HG03196 (cell line): Measurements from ENCODE around the gene PRR33.

Experiments used
- ATAC-seq: cut with Tn5 transposase; IDR thresholded peaks from one replicate; pipeline ENCODE4 v1.9.1; 2021; ENCODE audit not compliant: unreplicated experiment

Gene PRR33

DNA sequence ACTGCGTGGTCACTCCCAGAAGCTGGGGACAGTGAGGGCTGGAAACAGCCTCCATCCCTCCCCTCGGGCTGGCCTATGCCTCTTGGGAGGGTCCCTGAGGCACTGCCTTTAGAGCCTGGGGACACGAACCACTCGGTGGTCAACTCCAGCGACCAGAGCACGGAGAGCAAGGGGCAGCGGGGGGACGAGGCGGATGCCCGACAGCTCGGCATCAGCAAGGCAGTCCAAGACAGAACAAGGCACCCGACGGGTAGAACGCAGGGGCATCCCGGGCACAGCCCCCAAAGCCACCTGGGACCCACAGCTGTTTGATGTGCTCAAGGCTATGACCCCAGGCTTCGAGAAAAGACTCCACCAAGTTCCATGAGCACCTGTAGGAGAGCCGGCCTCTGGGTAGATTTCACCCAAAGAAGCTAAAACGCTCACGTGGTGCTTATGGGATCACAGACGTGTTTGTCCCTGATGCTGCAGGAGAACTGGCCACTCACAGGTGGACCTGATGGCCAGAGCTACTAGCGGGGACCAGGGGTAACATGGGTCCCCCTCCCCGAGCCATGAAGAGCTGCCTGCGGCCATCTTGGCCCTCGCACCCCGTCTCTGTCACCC, 39.3 kb downstream of the PRR33 start:
- ATAC-seq: no peak

DNA sequence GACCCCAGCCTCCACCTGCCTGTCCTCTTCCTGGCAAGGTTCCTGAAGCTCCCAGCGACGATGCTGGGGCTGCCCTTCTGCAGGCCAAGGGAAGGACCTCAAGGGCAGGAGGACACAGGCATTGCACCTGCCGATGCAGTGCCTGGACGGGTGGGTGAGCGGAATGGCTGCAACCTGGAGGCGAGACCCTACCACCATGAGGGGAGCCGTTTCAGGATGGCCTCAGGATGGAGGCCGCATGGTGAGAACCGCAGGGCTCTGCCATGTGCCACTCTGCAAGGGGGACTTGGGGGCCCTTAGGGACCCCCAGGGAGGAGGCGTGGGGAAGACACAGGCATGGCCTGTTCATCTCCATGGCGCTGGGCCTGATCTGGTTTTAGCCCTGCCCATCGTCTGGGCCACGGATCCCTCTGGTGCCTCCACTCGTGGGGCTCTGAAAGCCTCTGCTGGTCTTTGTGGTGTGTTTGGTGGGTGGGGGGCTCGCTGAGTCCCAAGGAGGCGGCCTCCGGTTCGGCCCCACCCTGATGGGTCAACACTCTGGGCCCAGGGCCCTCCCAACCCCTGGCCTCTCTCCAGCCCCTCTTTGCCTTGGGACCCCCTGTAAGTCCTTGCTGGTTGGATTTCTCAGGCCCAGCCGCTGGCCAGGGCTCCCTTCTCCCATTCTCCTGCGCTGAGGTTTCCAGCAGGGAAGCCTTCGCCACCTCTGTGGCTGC, 40.1 kb downstream of the PRR33 start:
- ATAC-seq: no peak

DNA sequence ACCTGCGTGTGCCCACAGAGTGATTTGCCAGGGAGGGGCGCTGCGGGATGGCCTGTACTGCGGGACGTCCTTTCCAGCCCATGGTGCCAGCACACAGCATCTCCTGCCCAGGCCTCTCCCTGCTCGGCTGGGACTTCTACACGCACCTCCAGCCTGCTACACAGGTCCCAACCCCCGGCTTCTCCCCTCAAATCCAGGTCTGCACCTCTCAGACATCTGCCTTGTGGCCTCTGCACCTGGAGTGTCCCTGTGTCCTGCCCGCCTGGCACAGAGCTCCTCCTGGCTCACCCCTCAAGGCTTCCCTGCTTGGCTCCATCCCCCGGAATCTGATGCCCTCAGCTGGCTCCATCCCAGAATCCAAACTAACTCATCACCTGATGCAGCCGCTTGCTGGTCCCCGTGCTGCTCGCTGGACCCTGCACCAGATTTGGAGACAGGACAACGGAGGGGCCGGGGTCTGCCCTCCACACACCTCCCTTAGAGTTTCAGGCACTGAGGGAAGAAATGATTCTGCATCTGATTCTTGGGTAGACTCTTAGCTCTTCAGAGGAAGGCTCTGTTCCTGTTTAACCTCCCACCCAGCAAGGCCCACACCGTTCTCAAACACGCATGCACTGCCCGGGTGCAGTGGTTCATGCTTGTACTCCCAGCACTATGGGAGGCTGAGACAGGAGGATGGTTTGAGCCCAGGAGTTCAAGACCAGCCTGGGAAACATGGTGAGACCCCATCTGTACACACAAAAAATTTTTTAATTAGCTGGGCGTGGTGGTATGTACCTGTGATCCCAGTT, 42.9 kb downstream of the PRR33 start:
- no peak for ATAC-seq

DNA sequence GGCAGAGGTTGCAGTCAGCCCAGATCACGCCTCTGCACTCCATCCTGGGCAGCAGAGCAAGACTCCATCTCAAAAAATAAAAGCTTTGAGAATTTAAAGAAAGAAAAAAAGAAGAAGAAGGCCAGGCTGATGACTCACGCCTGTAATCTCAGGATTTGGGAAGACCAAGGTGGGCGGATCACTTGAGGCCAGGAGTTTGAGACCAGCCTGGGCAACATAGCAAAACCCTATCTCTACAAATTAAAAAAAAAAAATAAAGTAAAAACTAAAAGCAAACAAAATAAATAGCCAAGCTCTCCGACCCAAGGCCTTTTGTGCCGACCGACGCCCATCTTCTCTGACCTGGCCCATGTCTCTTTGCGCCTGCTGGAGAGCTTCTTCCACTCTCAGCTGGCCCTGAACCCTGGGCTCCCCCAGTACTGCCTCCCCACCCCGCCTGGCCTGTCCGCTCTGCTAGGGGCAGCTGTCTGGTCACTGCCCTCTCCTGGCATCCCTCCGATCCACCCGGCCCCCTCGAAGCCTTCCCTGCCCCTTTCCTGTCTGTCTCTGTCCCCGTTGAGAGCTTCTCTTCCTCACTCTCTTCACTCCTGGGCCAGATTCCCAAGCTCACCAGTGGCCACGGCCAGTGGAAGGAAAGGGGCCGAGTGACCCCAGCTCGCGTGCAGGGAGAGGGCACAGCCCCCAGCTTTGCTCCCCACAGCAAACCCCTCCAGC, 43.6 kb downstream of the PRR33 start:
- no peak for ATAC-seq

DNA sequence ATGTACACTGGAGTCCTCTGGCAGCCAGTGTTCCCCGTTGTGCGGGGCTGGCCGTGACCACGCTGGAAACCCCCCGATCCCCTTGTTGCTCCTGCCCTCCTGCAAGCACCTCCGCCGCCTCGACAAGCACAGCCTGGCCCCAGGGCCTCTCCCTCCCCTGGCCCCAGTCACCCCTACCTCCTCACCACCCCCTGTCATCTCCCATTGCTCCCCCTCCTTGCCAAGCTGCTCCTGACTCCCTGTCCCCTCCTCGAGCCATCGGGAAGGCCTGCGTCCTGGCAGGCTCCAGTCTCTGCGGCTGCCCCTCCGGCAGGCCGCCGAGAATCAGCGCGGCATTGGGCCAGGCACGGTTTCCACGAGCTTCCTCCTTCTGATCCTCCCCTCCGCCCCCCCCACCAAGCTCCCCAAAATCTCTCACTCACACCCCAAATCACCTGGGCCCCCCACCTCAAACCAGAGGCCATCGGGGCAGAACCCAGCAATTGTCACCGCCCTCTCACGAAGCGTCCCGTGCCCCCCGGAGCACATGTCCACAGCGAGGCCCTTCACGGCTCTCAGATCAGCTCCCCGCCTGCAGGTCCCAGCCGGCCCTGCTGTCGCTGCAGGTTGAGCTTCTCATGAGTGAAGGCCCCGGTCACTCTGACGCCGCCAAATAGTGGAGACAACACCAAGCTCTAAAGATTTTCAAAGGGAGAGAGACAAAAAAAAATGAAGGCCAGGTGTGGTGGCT, 44.5 kb downstream of the PRR33 start:
- ATAC-seq: no peak

DNA sequence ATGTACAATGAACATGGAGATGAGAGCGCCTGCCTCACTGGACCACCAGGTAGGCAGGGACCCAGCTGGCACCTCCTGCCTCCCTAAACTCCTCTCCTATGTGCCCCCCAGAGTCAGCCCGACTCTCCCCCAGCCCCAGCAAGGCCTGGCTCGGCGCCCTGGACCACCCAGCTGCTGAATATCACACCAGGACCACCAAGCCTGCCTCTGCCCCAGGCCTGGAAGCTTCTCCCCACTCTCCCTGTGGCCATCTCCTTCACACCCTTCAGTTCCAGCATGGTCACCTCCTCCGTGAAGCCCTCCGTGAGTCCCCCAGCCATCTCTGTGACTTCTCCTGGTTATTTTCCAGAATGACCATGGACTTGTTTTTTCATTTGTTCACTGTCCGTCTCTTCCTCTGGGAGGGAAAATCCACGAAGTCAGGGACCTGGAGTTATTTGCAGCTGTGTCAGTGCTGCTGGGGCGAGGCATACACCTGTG, 45.2 kb downstream of the PRR33 start:
- ATAC-seq: no peak

DNA sequence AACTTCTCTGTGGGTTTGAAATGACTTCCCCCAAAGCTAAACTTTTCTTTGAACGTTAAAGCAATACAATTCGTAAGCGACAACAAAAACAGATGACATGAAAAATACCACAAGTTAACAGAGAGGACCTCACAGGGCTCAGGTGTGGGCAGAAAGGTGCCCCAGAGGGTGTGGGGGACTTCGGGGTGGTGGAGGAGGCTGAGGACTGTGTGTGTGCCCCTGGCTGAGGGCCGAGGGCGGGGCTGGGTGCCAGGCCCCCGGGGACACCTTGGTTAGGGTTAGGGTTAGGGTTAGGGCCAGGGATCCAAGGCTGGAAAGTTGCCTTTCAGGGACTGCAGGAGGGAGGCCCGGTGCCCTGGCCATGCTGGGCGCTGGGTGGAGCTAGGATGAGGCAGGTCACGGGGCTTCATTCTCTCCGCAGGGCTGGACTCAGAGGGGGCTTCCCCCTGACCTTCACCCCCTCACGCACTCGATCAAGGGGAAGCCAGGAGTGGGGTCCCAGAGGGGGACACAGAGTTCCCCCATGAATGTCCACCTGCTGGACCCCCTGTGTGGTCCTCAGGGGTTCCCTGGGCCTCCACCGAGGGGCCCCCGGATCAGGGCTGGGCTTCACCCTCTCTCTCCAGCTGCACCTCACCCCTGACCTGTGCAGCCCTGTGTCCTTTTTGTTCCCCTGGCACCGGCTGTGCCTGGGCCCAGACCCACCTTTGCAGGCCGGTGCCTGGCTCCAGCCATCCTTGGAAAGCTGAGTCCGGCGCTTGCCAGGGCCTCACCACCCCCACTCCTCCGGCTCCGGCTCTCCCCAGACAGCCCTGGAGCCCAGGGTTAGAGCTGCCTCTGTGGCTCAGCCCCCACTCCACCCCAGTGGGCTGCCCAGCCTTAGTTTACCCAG, 45.9 kb downstream of the PRR33 start:
- no peak for ATAC-seq

DNA sequence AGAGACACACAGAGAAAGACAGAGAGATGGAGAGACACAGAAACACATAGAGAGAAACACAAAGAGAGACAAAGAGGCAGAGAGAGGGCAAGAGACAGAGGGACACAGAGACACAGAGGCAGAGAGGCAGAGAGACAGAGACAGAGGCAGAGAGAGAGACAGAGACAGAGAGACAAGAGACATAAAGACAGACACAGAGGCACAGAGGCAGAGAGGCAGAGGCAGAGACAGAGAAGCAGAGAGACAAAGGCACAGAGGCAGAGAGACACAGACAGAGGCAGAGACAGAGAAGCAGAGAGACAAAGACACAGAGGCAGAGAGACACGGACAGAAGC, 46.6 kb downstream of the PRR33 start:
- no peak for ATAC-seq

DNA sequence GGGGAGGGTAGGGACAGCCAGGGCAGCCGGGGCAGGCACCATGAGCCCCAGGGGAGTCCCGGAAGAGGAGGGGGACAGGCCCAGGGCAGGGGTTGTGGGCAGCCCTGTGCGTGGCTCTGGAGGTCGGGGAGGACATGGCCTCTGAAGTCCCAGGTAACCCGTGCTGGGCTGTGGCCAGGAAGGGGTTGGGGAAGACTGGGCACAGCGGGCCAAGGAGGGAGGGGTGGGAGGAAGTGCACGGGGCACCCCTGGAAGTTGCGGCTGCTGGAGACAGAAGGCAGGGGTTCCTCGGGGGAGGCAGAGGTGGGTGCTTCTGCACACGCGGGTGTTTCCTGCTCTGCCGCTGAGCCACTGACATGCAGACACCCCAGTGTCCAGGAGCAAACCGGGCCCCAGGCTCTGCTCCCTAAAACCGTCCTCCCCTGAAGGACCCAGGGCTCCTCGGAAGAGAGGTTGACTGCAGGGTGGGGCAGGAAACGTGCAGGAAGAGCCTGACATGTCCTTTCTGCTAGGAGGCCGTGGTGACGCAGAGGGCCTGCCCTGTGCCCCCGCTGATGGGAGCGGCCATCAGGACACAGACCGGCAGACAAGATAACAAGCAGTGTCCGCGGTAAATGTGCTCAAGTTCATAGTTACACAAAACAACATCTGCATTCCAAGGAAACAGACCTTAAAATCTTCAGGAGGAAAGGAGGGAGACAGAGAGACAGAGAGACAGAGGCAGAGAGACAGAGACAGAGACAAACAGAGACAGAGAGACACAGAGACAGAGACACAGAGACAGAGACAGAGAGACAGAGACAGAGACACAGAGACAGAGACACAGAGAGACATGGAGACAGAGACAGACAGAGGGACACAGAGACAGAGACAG, 47.2 kb downstream of the PRR33 start:
- no peak for ATAC-seq

DNA sequence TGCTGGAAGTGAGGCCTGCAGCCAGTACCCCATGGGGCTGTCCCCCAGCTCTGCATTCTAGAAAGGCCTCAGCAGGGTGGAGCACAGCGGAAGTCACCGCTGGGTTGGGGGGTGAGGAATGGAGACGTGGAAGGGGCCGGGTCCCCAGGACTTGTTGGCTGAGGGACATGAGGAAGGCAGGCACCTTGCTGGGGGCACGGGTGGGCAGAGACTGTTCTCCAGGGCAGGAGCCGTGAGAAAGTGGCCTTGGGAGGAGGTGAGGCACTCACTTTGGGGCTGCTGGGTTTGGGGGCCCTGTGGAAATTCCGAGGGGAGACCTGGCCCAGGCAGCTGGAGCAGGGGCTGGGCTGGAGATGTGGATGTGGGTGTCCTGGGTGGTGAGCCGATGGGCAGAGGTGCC, 47.9 kb downstream of the PRR33 start:
- ATAC-seq: no peak

DNA sequence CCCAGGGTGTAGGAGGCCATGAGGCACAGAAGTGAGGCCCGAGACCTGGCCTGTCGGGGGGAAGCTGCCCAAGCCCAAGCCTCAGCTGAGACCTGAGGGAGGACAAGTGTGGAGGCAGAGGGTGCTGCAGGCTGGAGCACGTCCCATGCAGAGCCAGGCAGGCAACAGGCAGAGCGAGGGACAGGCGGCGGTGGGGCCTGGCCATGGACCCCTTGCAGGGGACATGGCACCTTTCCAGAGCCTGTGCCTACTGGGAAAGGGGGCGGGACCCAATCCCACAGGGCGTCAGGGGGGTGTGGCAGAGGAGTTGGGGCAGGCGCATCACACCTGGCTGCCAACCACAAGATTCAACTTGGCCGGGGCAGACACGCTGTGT, 48.6 kb downstream of the PRR33 start:
- no peak for ATAC-seq

DNA sequence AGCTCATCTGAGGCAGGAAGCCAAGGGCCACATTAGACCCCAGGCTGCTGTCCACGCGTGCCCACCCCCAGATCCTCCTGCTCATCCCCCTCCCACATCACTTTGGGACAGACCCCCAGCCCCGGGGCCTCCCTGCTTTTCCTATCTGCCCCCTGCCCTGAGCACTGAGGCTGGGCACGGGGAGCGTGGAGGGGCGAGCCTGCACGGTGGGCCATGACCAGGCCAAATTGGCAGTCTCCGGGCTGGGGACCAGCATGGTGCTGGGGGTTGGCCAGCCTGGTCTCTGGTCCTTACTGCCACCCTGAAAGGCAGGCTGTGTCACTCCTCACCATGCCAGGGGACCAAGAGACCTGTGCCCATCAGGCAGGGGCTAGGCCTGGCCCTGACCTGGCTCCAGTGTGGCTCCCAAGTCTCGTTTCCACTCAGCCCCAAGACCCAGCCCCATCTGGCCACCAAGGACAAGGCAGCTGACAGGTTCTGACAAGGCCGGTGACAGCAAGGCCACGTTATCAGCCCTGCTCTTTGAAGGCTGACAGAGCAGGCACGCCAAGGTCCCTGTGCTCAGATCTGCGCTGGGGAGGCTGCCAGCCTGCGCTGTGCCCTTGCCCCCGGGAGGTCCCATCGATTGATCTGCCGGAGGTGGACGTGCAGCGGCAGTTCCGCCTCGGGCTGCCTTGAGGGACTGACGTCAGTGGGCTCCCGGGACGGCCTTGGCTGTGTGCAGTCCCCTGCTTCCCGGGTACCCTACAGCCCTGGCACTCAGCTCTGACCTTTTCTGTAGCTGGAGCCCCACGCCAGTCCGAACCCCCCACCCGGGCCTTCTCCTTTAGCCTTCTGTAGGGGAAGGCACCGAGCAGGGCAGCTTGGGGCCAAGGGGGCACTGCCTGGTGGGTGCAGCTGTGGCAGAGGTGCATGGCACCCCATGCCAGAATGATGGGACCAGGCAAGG, 49.3 kb downstream of the PRR33 start:
- ATAC-seq: no peak

DNA sequence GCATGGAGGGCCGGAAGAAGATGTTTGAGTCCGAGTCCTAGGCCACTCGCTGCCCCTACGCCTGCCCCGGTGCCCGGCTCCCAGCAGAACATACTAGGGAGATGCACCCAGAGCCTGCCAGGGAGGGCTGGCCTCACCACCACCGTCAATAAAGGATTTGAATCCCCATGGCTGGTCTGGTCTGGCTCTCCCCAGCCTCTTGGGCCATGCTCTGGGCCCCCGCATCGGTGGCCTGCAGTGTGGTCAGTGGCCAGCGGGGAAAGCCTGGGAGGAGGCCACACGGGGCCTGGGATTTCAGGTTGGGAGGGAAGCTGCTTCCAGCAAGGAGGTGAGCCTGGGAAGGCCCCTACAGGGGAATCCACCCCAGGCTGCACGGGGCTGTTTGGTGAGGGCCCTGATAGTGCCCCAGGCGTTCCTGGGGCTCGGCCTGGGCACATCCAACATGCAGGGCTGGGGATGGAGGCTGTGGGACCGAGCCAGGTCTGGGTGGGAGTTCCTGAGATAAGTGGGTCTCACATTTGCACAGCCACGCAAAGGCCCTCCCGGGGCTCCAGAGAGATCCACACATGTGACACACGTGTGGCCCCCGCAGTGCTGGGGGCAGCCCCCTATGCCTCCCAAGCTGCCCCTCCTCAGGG, 50.1 kb downstream of the PRR33 start:
- no peak for ATAC-seq

DNA sequence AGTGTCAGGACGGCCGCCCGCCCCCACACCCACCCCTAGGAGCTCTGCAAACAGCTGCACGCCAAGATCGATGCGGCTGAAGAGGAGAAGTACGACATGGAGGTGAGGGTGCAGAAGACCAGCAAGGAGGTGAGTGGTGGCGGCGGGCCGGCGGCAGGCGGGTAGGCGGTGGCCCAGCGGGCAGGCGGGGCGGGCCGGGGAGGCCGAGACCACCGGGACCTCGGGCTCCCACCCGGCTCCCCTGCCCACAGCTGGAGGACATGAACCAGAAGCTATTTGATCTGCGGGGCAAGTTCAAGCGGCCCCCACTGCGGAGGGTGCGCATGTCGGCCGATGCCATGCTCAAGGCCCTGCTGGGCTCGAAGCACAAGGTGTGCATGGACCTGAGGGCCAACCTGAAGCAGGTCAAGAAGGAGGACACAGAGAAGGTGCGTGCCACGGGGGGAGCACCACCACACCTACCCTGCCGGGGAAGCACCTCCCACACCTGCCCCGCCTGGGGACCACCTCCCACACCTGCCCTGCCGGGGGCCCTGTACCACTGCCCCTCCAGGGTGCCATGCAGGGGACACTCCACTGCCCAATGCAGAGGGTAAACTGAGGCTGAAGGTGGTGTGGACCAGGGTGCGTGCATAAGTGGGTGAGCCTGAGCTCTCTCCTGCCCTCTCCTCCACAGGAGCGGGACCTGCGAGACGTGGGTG, 50.8 kb downstream of the PRR33 start:
- no peak for ATAC-seq

DNA sequence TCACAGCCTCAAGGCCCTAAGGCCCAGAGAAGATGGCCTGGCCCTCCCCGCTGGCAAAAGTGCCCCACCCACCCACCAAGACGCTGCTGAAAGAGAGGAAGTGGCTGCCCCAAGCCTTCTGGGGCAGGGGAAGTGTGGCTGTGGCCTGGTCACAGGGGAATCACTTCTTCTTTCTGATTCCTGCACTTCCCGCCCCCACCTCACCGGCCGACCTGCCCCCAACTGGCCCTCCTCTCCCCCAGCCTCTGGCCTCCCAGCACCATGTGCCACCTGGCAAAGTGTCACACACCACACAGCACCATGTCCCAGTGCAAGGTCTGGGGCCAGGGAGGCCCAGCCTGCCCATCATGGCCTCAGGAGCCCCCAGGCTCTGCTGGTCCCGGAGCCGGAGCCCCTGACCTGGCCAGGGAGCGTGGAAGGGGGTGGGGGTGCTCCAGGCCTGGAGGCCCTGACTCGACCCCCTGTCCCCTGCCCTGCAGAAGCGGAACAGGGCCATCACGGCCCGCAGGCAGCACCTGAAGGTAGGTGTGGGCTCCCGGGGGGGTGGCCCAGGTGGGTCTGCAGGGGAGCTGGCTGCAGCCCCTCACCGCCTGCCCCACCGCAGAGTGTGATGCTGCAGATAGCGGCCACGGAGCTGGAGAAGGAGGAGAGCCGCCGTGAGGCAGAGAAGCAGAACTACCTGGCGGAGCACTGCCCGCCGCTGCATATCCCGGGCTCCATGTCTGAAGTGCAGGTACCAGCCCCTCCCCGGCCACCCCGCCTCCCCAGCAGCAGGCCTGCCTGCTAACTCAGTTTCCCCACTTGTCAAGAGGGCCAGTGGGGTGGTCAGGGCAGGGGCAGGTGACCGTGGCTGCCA, 51.5 kb downstream of the PRR33 start:
- ATAC-seq: no peak
